Neural progenitor cell (in vitro differentiated cells): ENCODE measurements around the gene PLA2G4F.

Source experiments
- CTCF ChIP-seq: fragments of 200-600 bp; sonication (generic); IDR thresholded peaks from 2 replicates; pipeline ENCODE4 v1.5.1; 2017; ENCODE audit warnings: antibody characterized with exemption, mild to moderate bottlenecking
- EZH2 ChIP-seq: fragments of 200-600 bp; sonication (generic); IDR thresholded peaks from 2 replicates; pipeline ENCODE4 v1.6.1; 2017; ENCODE audit warnings: antibody characterized with exemption, mild to moderate bottlenecking, moderate library complexity

GRCh38 chr15:42111924-42112323 lies 44.5 kb downstream of the PLA2G4F start:
- no peak for TF ChIP-seq EZH2
- no peak for TF ChIP-seq CTCF
